Activated CD4-positive, alpha-beta T cell treated with anti-CD3 and anti-CD28 coated beads, Interleukin-2, amount 10 ng/mL, durations not matched to agents 24 days and 14 days (primary cell): ENCODE measurements around the gene DNAJC1. TPM values are rescaled to one million over a fixed set of nuclear protein-coding genes. Genes with fewer than 3 reads are reported as not detected.
A peak's percentile ranks its signal among the peaks of the same experiment; 100 is the strongest.

Experiments
- DNase-seq: peaks from one replicate; pipeline ENCODE4 v3.0.0; 2022
- H3K27ac Mint-ChIP-seq: one replicate; pipeline ENCODE4 v1.8.0; 2022; ENCODE audit warnings: mild to moderate bottlenecking, mixed read lengths
- H3K27me3 Mint-ChIP-seq: one replicate; pipeline ENCODE4 v1.8.0; 2022; ENCODE audit warnings: mixed read lengths
- H3K36me3 Mint-ChIP-seq: one replicate; pipeline ENCODE4 v1.8.0; 2022; ENCODE audit warnings: low read depth, mild to moderate bottlenecking, mixed read lengths
- H3K4me1 Mint-ChIP-seq: one replicate; pipeline ENCODE4 v1.8.0; 2021; ENCODE audit warnings: mixed read lengths
- H3K4me3 Mint-ChIP-seq: one replicate; pipeline ENCODE4 v1.8.0; 2022; ENCODE audit warnings: mild to moderate bottlenecking, moderate library complexity, mixed read lengths
- H3K9me3 Mint-ChIP-seq: one replicate; pipeline ENCODE4 v1.8.0; 2021; ENCODE audit warnings: mixed read lengths
- intact Hi-C: fragments of 100-400 bp; cut with micrococcal nuclease; formaldehyde crosslinking; loops from one replicate; pipeline ENCODE4 v1.15.1; 2023
- total RNA-seq: library from RNA; stranded (reverse); gene quantifications from 2 replicates; pipeline ENCODE4 v1.2.3, GENCODE V29; 2022

The DNAJC1 gene
- total RNA-seq, 1 donor from 2014 or later: 22.4 TPM

DNA sequence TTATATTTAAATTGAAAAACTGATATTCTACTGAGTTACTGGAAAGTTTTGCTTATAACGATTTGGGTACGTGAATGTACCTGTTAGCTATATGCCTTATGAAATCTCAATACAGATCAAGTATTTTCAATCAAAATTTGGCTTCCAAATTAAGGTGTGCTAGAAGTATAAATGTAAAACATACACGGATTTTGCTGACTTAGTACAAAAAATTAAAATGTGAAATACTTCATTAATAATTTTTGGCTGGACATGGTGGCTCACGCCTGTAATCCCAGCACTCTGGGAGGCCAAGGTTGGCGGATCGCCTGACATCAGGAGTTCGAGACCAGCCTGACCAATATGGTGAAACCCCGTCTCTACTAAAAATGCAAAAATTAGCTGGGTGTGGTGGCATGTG is 11.7 kb downstream of the DNAJC1 start:
- H3K9me3 Mint-ChIP-seq: no peaks in the 10 kb centered on the region
- DNase-seq: no peak
- intact Hi-C loops: loop anchor here (2.0 kb wide), 1 partner anchor 997 kb away; no protein-coding TSS in a partner anchor

DNA sequence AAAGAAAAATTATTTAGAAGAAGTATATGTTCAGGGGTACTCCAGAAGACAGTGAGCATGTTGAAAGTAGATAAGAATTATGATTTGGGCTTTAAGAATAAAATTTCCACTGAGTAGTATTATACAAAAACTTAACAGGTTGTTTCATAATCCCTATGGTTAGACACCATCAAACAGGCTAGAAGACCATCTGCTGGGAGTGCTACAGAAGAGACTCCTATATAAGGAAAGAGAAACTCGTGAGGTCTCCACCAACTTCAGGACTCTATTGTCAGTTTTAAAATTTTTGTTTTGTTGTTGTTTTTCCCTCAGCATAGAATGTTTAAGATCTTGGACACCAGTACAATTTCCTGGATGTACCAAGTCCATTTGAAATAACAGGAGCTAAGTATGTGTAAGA is 13.1 kb downstream of the DNAJC1 start:
- no peak overlapping the region for H3K27ac Mint-ChIP-seq
- H3K9me3 Mint-ChIP-seq: no peaks in the 10 kb centered on the region
- no peaks in the 10 kb centered on the region for H3K27me3 Mint-ChIP-seq
- H3K4me1 Mint-ChIP-seq: peaks cover 9% of the 10 kb centered on the region
- DNase-seq: no peak
- H3K4me3 Mint-ChIP-seq: no peak overlapping the region
- peaks cover 3% of the 10 kb centered on the region for H3K36me3 Mint-ChIP-seq
- intact Hi-C loops: no loop called here

More for the DNA sequence above, 11.7 kb downstream of the DNAJC1 start:
- Mint-ChIP-seq H3K36me3 (no peaks in the 10 kb centered on the region), H3K27ac (no peak overlapping the region), H3K4me1 (peaks cover 9% of the 10 kb centered on the region), H3K4me3 (no peak overlapping the region), H3K27me3 (no peaks in the 10 kb centered on the region)

DNA sequence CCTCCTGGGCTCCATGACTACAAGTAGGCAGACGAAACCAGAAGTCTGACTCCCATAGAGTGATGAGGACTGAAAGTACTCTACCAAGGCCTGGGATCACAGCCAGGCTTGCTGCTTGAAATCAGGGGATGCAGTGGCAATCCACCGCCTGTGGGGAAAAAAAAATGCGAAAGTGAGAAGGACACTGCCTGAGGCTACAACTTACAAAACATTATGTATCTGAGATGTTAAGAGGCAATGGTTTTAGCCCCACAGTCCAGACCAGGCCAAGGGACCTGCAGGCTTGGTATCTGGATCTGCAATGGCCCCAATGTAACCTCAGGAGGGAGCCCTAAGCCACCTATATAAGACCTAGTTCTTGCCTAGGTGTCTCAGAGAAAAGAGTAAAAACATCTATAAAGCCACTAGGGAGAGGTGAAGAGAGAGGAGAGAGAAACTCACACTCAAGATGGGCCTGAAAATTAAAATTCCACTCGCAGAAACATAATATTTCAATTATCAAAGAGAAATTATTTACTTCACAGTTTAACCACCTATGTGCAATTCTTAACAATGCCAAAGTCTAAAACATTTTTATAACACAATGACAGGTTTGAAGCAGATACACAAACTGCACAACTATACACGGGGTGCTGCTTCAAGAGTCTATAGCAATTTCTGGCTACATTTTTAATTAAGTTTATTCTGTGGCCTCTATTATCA is 13.9 kb downstream of the DNAJC1 start:
- intact Hi-C loops: no loop called here
- H3K4me3 Mint-ChIP-seq: no peak overlapping the region
- H3K4me1 Mint-ChIP-seq: peaks cover 7% of the 10 kb centered on the region
- H3K27ac Mint-ChIP-seq: no peak overlapping the region
- no peaks in the 10 kb centered on the region for H3K9me3 Mint-ChIP-seq
- H3K36me3 Mint-ChIP-seq: peaks cover 5% of the 10 kb centered on the region
- peak; percentile 79 for DNase-seq
- H3K27me3 Mint-ChIP-seq: no peaks in the 10 kb centered on the region

DNA sequence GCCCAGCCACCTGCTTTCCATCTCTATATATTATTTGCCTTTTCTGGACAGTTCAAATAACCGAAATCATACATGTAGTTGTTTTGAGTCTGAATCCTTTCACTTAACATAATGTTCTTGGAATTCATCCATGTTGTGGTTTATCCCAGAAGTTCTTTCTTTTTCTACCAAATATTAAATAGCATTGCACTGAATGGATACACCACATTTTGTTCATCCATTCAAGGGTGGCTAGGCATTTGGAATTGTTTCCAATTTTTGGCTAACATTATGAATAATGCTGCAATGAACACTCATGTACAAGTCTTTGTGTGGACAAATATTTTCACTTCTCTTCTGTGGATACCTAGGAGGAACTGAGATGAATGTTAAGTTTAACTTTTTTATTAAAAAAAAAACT is 18.0 kb downstream of the DNAJC1 start:
- Mint-ChIP-seq H3K36me3 (peaks cover 5% of the 10 kb centered on the region), H3K4me3 (no peak overlapping the region), H3K27me3 (no peaks in the 10 kb centered on the region), H3K27ac (no peak overlapping the region), H3K4me1 (peaks cover 4% of the 10 kb centered on the region), H3K9me3 (no peaks in the 10 kb centered on the region)
- intact Hi-C loops: no loop called here
- DNase-seq: no peak

DNA sequence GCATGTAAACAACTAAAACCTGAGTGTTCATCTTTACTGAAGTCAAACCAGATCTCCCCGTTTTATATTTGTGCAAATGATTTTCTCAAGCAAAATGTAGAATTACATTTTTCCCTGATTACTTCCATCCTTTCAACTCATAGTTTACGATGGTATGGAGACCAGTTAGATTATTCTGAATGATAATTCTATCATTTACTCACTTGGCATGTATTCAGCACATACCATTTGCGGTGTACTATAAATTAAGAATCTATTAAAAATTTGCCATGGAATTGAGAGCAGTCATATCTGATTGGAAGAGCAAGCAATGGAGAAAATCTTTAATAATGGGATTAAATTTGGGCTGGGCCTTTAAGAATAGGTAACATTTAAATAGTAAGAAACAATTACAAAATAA is 22.4 kb downstream of the DNAJC1 start:
- H3K4me3 Mint-ChIP-seq: no peak overlapping the region
- peaks cover 2% of the 10 kb centered on the region for H3K36me3 Mint-ChIP-seq
- no peaks in the 10 kb centered on the region for H3K27me3 Mint-ChIP-seq
- intact Hi-C loops: no loop called here
- H3K4me1 Mint-ChIP-seq: no peaks in the 10 kb centered on the region
- DNase-seq: no peak
- H3K27ac Mint-ChIP-seq: no peak overlapping the region
- no peaks in the 10 kb centered on the region for H3K9me3 Mint-ChIP-seq

DNA sequence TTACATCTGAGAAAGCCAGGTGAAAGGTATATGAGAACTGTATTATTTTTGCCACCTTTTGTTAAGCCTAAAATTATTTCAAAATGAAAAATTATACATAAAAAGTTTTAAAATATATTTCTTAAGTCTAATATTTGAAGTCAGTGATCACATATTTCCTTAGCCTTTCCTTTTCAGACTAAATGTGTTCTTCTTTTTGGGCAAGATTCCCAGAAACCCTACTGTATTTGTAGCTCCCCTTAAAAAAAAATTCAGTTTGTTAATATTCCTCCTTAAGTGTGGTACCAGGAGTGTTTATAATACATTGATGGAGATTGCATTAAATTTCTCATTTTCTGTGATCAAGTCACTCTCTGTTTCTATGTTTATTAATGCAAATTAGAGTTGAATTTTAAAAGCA is 22.8 kb downstream of the DNAJC1 start:
- peaks cover 2% of the 10 kb centered on the region for H3K36me3 Mint-ChIP-seq
- DNase-seq: no peak
- no peak overlapping the region for H3K4me3 Mint-ChIP-seq
- H3K9me3 Mint-ChIP-seq: no peaks in the 10 kb centered on the region
- no peak overlapping the region for H3K27ac Mint-ChIP-seq
- no peaks in the 10 kb centered on the region for H3K4me1 Mint-ChIP-seq
- no peaks in the 10 kb centered on the region for H3K27me3 Mint-ChIP-seq
- intact Hi-C loops: no loop called here

DNA sequence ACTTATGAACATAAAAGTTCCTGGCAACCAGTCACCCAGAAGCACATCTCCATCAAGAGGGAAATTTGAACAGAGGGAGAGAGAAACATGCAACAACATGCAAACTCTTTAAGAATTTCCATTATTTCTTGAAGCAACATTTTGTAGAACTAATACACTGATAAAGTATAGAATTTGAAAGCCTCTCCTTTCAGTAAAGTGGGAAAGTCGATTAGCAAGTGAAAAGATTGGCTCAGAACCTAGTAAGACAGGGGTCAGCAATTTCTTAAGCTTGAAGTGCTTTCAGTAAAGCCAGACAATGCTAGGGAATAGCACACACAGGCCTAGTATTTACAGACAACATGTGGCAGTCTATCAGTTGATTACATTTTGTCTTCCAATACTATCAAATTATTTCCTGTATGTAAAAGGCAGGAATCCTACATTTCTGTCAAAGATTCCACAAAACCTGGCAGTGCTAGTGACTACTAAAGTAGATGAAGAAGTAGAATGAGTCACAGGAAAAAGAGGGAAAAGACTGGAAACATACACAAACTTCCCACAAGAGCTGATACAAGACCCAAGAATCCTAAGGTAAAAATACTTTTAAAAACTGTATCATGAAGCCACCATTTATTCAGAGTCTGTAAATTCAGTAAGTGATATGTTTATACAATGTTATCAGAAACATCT is 25.2 kb downstream of the DNAJC1 start:
- Mint-ChIP-seq H3K4me1 (no peaks in the 10 kb centered on the region), H3K27me3 (no peaks in the 10 kb centered on the region), H3K36me3 (no peaks in the 10 kb centered on the region), H3K9me3 (no peaks in the 10 kb centered on the region), H3K27ac (no peak overlapping the region), H3K4me3 (no peak overlapping the region)
- DNase-seq: no peak
- intact Hi-C loops: no loop called here

DNA sequence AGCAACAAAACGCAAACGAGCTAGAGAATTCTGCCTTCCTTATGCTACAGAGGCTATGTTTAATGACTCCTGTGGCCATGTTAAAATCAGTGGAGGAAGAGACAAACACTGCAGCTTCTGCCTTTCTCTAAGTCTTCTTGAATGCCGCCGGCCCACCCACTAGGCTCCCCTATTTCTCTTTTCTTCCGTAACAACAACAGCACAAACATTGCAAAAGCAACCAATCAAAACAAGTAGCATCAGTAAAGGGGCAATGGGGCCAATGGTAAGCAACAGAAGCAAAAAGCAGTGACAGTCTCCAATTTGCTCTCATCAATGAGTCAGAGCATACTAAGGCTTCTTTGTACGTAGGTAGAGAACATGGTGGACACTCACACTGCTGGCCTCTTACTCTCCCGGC is 26.8 kb downstream of the DNAJC1 start:
- H3K4me3 Mint-ChIP-seq: no peak overlapping the region
- DNase-seq: no peak
- intact Hi-C loops: no loop called here
- no peaks in the 10 kb centered on the region for H3K27me3 Mint-ChIP-seq
- peaks cover 4% of the 10 kb centered on the region for H3K4me1 Mint-ChIP-seq
- no peaks in the 10 kb centered on the region for H3K36me3 Mint-ChIP-seq
- H3K27ac Mint-ChIP-seq: no peak overlapping the region
- no peaks in the 10 kb centered on the region for H3K9me3 Mint-ChIP-seq

DNA sequence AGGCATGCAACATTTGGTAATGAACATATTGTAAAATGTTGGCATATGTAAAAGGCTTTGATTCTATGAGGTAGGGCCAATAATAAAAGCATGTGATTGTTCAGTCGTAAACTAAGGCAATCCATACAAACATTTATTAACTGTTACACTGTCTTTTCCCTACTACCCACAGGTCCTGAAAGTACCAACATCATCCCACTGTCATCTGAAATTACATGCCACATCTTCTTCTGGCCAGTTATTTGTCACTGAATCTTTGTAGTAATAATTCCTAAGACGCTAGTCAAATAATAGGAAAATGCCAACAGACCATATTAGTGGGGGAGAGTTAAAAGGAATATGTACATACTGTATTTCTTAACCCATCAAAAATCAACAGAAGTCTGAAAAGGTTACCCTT is 27.2 kb downstream of the DNAJC1 start:
- Mint-ChIP-seq H3K4me1 (peaks cover 4% of the 10 kb centered on the region), H3K9me3 (no peaks in the 10 kb centered on the region), H3K27ac (no peak overlapping the region), H3K27me3 (no peaks in the 10 kb centered on the region), H3K36me3 (no peaks in the 10 kb centered on the region), H3K4me3 (no peak overlapping the region)
- DNase-seq: no peak
- intact Hi-C loops: no loop called here

DNA sequence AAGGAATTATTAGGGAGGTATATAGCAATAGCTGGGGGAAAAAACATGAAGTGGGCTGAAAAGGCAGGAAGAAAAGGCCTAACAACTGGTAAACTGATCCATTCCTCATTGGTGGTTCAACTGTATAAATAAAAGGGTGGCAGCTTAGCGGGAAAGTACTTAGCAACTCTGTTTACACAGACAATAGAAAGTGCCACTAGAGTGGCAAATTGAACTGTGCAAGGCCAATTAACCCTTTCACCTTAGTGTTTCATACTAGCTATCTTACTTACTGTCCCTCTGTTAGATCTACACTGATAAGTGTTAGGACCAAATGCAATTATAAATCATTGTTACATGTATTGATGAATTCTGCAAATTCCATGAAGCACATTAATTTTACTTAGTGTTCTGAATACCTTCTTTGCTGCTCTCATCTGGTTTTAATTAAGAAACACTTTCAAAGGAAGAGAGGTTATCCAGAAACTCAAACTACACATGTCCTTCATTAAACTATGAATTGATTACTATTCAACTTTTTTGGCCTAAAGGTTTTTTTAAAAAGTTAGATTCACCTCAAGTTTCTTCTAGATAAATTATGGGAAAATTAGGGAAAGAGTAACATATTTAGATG is 28.0 kb downstream of the DNAJC1 start:
- H3K4me3 Mint-ChIP-seq: no peak overlapping the region
- no peaks in the 10 kb centered on the region for H3K27me3 Mint-ChIP-seq
- no peaks in the 10 kb centered on the region for H3K36me3 Mint-ChIP-seq
- H3K9me3 Mint-ChIP-seq: no peaks in the 10 kb centered on the region
- peaks cover 4% of the 10 kb centered on the region for H3K4me1 Mint-ChIP-seq
- no peak overlapping the region for H3K27ac Mint-ChIP-seq
- DNase-seq: no peak
- intact Hi-C loops: no loop called here

DNA sequence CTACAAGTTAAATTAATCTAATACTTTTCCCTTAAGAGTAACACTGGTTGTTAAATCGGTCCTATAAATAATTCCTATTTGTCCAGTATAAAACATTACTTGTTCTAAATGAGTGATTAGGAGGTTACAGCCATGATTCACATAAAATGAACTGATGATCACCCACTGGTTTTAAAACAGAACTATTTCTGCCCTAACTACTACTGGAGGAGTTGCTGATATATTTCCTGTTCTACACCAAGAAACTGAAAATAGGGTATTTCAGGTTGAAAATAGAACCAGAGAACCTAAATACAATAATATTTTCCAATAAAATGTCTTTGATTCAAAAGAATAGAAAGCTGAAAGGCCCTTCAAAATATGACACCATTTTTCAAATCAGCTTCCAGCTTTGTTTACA is 30.9 kb downstream of the DNAJC1 start:
- intact Hi-C loops: no loop called here
- Mint-ChIP-seq H3K27ac (no peak overlapping the region), H3K27me3 (no peaks in the 10 kb centered on the region), H3K4me3 (no peak overlapping the region), H3K9me3 (no peaks in the 10 kb centered on the region), H3K4me1 (peaks cover 4% of the 10 kb centered on the region), H3K36me3 (no peaks in the 10 kb centered on the region)
- DNase-seq: no peak

DNA sequence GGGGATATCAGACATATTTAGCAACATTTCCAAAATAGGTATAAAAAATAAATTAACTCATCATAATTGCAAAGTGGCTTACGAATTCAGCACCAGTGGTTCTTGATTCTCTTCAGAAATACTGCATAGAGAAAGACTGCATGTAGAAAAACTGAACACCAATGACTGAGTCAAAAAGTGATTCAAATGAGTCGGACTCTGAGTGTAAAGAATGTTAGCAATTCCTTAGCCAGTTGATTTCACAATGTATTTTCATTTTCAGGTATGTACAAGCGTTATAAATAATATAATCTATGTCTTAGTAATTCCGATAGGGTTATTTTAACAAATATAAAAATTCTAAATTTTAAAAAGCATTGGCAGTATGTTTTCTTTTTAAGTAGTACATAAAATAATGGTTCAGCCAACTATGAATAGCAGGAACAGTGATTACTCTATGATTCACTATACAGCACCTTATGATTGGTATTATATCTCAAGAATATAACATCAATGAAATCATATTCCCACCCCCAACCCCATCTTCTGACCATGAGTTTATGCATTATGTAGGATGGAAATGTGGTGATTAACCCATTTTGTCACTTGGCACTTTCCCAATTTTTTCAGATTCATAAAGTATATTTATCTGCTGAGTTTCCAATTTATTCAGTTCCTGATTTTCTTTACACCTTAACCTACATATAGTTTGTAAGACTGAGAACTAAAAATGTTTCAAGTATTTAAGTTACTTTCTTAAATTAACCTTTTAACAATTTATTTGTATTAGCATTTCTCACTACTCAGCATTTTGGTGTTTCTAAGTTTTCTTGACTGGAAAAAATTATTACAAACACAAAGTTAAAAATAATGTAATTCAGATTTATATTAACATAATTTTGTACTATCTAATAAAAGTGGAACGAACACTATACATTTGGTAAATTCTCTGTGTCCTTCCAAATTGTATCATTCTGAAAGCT is 33.9 kb downstream of the DNAJC1 start:
- no peaks in the 10 kb centered on the region for H3K36me3 Mint-ChIP-seq
- no peak for DNase-seq
- intact Hi-C loops: no loop called here
- H3K27me3 Mint-ChIP-seq: no peaks in the 10 kb centered on the region
- H3K27ac Mint-ChIP-seq: no peak overlapping the region
- H3K4me1 Mint-ChIP-seq: peaks cover 4% of the 10 kb centered on the region
- H3K4me3 Mint-ChIP-seq: no peak overlapping the region
- H3K9me3 Mint-ChIP-seq: peaks cover 4% of the 10 kb centered on the region

DNA sequence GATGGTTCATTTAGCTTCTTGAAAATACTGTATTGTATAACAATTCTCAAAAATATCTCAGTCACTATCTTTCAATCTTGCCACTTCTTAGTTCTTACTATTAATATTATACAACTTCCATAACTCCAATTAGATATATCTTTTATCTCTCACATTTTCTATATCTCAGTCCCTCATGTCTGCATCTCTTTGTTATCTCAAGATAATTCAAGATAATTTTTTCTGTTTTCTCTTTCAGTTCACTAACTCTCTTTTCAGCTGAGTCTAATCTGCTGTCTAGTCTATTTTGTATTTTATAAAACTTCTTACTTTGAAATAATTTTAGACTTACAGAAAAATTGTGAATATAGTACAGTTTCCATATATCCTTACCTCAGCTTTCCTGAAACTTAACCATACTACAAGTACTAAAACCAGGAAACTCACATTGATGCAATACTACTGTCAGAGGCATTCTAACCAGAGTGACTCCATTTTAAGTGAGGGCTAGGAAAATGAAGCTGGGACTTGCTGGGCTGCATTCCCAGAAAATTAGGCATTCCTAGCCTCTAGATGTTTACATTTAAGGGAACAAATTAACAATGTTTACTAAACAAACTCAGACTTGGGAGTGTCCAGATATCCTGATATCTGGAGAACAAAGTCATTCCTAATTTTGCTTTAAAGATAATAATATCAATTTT is 38.4 kb downstream of the DNAJC1 start:
- intact Hi-C loops: no loop called here

More for the DNA sequence above, 38.4 kb downstream of the DNAJC1 start:
- H3K27me3 Mint-ChIP-seq: no peaks in the 10 kb centered on the region
- no peak for DNase-seq
- H3K4me3 Mint-ChIP-seq: no peak overlapping the region
- H3K4me1 Mint-ChIP-seq: peaks cover 5% of the 10 kb centered on the region
- no peaks in the 10 kb centered on the region for H3K36me3 Mint-ChIP-seq
- H3K27ac Mint-ChIP-seq: no peak overlapping the region
- peaks cover 4% of the 10 kb centered on the region for H3K9me3 Mint-ChIP-seq
